DMS53 treated with DMSO at 0.1 percent for 48 hours (cell line): ENCODE results near the gene MEGF11.

Source experiments
- DNase-seq: peaks from one replicate; lab custom pipeline; 2025; ENCODE audit not compliant: unreplicated experiment; lab: John Stamatoyannopoulos, UW

The MEGF11 gene

GRCh38 chr15:66096688-66097058, 156.9 kb downstream of the MEGF11 start:
- no peak for DNase-seq

GRCh38 chr15:66095871-66096687, 157.5 kb downstream of the MEGF11 start:
- DNase-seq: no peak

- DNase-seq: no peak
Measured at GRCh38 chr15:66094331-66094730, 159.2 kb downstream of the MEGF11 start.

- DNase-seq: no peak
Measured at GRCh38 chr15:66092053-66093016, 161.2 kb downstream of the MEGF11 start.

- DNase-seq: no peak
Measured at GRCh38 chr15:66089509-66089908, 164.0 kb downstream of the MEGF11 start.

GRCh38 chr15:66089049-66089448, 164.5 kb downstream of the MEGF11 start:
- no peak for DNase-seq

GRCh38 chr15:66085128-66085527, 168.4 kb downstream of the MEGF11 start:
- no peak for DNase-seq

GRCh38 chr15:66084704-66085103, 168.8 kb downstream of the MEGF11 start:
- DNase-seq: no peak

GRCh38 chr15:66080717-66081398, 172.7 kb downstream of the MEGF11 start:
- DNase-seq: no peak

GRCh38 chr15:66078929-66079275, 174.6 kb downstream of the MEGF11 start:
- DNase-seq: no peak

- DNase-seq: no peak
Measured at GRCh38 chr15:66078196-66078928, 175.2 kb downstream of the MEGF11 start.

GRCh38 chr15:66077320-66077663, 176.3 kb downstream of the MEGF11 start:
- no peak for DNase-seq

- no peak for DNase-seq
Measured at GRCh38 chr15:66076591-66077319, 176.8 kb downstream of the MEGF11 start.

- no peak for DNase-seq
Measured at GRCh38 chr15:66075947-66076346, 177.6 kb downstream of the MEGF11 start.

GRCh38 chr15:66072616-66073361, 180.8 kb downstream of the MEGF11 start:
- no peak for DNase-seq

- no peak for DNase-seq
Measured at GRCh38 chr15:66071921-66072295, 181.6 kb downstream of the MEGF11 start.

GRCh38 chr15:66071160-66071920, 182.2 kb downstream of the MEGF11 start:
- DNase-seq: no peak

- no peak for DNase-seq
Measured at GRCh38 chr15:66070220-66070934, 183.2 kb downstream of the MEGF11 start.
